Activated T-helper 9 cell treated with anti-CD3 and anti-CD28 coated beads, Interleukin-2, amount 50 U/mL, for 16 hours (primary cell): ENCODE measurements around the gene CC2D1A.

ENCODE experiments used
- DNase-seq: peaks from one replicate; pipeline ENCODE4 v3.0.0-alpha.2; 2020; ENCODE audit warnings: low read depth

CC2D1A gene

GRCh38 chr19:13877303-13877702 lies 28.7 kb upstream of the CC2D1A start:
- no peak for DNase-seq

GRCh38 chr19:13880059-13881043 lies 25.6 kb upstream of the CC2D1A start:
- DNase-seq, result peak; percentile 97

GRCh38 chr19:13881251-13881691 lies 24.7 kb upstream of the CC2D1A start:
- DNase-seq, result no peak

GRCh38 chr19:13881692-13882418 lies 24.1 kb upstream of the CC2D1A start:
- DNase-seq, result no peak

- no peak for DNase-seq
These were observed 23.6 kb upstream of the CC2D1A start for GRCh38 chr19:13882419-13882795.

GRCh38 chr19:13882836-13883235 lies 23.2 kb upstream of the CC2D1A start:
- no peak for DNase-seq

- no peak for DNase-seq
These were observed 22.4 kb upstream of the CC2D1A start for GRCh38 chr19:13883516-13884064.

- DNase-seq, result no peak
These were observed 21.0 kb upstream of the CC2D1A start for GRCh38 chr19:13884726-13885591.

GRCh38 chr19:13885826-13886365 lies 20.1 kb upstream of the CC2D1A start:
- no peak for DNase-seq

GRCh38 chr19:13887018-13887436 lies 19.0 kb upstream of the CC2D1A start:
- DNase-seq, result no peak

GRCh38 chr19:13887517-13887916 lies 18.5 kb upstream of the CC2D1A start:
- DNase-seq, result no peak

- DNase-seq, result no peak
These were observed 17.7 kb upstream of the CC2D1A start for GRCh38 chr19:13888281-13888680.

GRCh38 chr19:13890136-13890535 lies 15.9 kb upstream of the CC2D1A start:
- DNase-seq, result no peak

- no peak for DNase-seq
These were observed 13.1 kb upstream of the CC2D1A start for GRCh38 chr19:13892870-13893269.

GRCh38 chr19:13894552-13894951 lies 11.4 kb upstream of the CC2D1A start:
- no peak for DNase-seq

- no peak for DNase-seq
These were observed 9.8 kb upstream of the CC2D1A start for GRCh38 chr19:13896227-13896626.

- no peak for DNase-seq
These were observed 6.6 kb upstream of the CC2D1A start for GRCh38 chr19:13899393-13899792.

GRCh38 chr19:13899912-13900584 lies 6.0 kb upstream of the CC2D1A start:
- DNase-seq, result no peak

GRCh38 chr19:13902993-13903555 lies 2.9 kb upstream of the CC2D1A start:
- DNase-seq, result no peak

GRCh38 chr19:13906521-13906904 lies 512 bp downstream of the CC2D1A start:
- no peak for DNase-seq

GRCh38 chr19:13906910-13907309 lies 909 bp downstream of the CC2D1A start:
- DNase-seq, result no peak
